IPS-NIHi7 (cell line): Measurements from ENCODE around the gene PAQR8.
A peak's percentile ranks its signal among the peaks of the same experiment; 100 is the strongest.

Experiments used
- DNase-seq: peaks from one replicate; pipeline ENCODE4 v3.0.0; 2012; ENCODE audit warnings: mixed read lengths; ENCODE audit errors: extremely low spot score

Gene PAQR8

GRCh38 chr6:52347818-52348217, 14.1 kb upstream of the PAQR8 start:
- DNase-seq = no peak

- DNase-seq = no peak
Measured at GRCh38 chr6:52351879-52352238, 10.1 kb upstream of the PAQR8 start.

DNA sequence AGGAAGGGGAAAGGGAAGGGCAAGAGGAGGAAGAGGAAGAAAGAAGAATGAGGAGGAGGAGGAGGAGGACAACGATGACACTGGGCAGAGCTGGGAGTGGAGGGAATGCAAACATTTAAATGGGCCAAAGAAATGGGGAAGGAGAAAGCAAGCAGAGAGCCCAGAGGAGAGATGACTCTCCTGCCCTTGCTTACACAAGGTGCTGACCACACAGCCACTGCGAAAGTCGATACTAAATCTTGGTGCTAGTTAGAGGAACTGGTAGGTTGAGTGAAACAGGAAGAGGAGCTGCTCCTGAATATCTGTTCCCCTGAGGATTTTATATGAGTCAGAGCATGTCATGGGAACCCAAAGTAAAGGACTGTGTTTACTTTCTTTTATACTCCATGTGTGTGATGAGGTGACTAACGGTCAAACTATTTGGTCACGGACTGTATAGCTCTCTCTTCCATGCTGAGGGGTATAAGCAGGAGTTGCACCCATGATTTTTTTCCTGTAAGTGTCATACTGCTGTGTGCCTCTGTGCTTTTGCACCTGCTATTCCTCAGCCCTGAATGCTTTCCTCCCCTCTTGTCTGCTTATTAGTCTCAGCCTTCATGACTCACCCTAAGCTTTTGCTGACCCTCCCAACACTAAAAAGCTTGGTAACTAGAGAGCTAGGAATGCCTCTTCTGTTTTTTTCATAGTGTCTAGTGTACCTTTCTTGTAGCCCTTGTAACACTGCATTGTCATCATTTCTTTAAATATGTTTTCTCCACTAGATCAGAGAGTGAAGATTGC, 9.5 kb upstream of the PAQR8 start:
- DNase-seq = peak; percentile 23

GRCh38 chr6:52356017-52356416, 5.9 kb upstream of the PAQR8 start:
- no peak for DNase-seq

DNA sequence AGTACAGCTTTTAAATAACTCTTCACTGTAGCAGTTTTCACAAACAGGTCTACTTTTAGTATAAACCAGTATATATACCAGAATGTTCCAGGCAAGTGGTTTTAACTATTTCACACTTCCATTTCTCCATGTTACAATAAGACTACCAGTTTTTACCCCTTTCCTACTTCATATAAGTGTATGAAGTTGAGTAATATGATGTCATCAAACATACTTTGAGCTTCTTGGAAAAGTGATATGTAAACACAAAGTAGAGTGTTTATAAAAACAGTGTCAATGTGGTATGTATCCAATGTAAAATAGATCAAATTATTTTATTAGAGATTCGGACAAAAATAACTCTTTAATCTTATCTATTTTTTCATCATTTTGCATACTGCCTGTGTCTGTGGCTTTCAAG, 2.5 kb upstream of the PAQR8 start:
- DNase-seq = no peak

GRCh38 chr6:52360028-52360427, 1.9 kb upstream of the PAQR8 start:
- DNase-seq = no peak

- no peak for DNase-seq
Measured at GRCh38 chr6:52360601-52361413, 1.1 kb upstream of the PAQR8 start.

GRCh38 chr6:52361414-52361944, 472 bp upstream of the PAQR8 start:
- DNase-seq = no peak

DNA sequence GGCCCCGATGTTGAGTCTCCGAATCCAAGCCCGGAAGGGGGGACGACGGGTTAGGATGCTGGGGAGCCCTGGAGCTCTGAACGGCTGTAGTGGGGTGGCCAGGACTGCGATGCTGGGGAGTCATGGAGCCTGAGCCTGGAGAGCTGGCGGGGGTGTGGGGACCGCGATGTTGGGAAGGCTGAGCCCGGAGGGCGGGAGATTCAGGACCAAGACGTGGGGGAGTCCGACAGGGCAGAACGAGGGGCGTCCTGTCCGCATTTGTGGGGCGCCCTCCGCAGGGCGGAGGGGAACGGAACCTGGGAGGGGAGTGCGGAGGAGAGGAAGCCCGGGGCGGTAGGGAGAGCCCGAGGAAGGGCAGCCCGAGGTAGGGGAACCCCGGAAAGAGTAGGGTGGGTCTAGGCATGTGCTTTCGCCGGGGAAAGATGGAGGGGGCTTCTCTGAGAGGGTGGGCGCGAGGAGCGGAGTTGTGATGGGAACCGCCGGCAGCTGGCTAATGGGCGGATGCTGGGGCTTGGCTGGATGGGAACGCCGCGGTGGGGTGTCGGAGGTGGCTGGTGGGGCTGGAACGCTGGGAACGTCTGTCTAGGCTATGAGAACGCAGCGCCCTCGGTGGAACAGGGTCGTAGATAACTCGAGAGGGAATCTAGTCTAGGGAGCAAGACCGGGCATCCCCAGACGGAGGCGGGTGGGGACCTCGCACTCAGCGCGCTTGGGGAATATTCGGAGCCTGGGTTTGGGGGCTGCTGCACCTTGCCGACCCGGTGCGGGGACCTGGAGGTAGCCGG, 684 bp downstream of the PAQR8 start:
- peak; percentile 37 for DNase-seq

DNA sequence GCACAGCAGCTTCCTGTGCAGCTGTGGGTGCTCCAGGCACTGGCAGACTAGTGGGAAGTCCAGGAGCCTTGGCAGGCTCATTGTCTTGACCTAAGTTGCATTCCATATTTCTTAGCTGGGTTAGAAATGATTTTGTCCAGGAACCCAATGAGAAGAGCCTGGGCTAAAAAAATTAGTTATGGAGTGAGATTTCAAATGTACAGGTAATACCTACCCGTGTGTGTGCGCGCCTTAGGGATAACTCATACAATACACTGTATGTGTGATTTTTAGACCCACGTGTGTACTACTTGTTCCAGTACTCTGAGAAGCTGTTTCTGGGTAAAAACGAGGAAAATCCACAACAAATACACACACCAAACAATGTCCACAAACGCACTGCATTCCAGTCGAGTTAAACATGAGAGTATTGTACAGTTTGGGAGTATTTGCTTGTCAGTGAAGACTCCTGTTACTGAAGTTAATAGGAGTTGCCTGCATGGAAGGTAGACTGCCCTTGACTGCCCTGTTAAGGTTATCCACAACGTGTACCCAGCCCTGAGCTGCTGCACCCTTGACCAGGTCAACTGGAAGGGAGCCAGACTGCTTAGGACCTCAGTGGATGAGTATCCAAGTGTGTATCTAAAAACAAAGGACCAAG, 1.4 kb downstream of the PAQR8 start:
- no peak for DNase-seq

DNA sequence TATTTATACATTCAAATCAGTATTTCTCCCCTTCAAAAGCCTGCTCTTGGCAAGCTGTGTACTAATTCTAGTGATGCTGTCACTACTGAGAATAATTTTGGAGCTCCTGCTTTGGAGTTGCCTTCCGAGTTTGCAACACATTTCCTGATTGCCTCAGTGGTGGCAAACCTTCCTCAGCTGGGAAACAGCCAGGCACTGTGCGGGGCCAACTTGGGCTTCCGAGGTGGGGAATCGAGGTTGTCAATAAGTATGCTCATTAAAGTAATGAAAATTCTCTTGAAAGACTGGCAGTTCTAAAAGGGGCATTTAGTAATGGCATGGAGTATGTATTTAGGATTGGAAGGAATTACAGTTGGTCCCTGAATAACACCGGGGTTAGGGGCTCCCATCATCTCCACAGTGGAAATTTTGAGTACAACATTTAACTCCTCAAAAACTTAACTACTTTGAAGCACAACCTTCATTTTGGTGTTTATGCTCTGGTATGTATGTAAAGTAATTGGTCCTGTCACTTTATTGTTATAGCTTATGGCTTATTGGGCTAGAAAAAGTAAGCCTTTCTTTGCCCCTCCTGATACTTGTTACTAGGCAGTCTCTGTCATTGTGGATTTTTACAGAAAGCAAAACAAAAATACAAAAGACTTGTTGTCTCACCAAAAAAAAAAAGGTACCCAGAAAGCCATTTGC, 2.7 kb downstream of the PAQR8 start:
- no peak for DNase-seq

DNA sequence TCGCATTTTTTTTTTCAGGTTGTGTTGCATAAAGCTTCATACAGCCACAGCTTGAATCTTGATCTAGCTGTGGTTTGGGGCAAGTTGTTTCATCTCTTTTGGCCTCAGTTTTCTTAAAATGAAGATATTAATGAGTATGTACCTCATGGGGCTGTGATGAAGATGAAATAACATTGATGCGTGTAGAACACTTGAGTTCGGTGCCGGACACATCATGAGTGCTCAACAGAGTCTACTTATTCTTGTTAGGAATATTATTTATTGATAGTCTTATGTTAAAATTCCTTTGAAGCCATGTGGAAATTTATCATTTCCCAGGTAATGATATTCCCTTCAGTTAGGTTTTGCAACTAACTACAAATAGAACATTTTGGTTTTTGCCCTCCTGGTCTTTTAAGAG, 3.4 kb downstream of the PAQR8 start:
- DNase-seq = no peak

GRCh38 chr6:52365866-52366540, 4.1 kb downstream of the PAQR8 start:
- no peak for DNase-seq

DNA sequence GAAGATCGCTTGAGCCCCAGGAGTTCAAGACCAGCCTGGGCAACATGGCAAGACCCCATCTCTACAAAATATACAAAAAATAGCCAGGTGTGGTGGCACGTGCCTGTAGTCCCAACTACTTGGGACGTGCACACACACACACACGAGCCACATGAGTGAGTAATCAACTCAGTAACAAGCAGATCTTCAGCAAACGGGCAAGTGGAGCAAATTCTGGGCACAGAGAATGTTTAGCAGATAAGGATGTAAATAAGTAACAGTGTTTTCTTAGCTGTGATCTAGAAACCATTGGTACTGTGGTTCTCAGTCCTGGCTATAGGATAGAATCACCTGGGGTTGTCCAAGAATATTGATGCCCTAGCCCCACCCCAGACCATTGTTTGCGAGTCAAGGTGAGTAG, 6.1 kb downstream of the PAQR8 start:
- no peak for DNase-seq

DNA sequence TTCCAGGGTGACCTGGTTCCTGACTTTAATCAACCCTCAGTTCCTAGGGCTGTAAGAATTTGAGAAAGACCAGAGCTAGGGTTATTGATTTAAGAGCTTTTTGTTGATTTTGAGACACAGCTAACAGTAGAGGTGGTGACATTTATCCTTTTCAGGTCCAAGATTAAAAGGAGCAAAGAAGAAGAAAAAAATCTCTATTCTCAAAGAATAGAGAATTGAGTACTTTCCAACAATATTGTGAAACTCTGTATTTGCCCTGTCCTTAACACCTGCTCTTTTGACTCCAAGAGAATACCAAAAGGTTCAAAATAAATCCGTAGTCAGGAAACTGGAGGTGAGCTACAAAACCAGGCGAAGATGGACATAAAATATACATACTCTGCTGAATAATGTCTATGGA, 7.3 kb downstream of the PAQR8 start:
- no peak for DNase-seq

DNA sequence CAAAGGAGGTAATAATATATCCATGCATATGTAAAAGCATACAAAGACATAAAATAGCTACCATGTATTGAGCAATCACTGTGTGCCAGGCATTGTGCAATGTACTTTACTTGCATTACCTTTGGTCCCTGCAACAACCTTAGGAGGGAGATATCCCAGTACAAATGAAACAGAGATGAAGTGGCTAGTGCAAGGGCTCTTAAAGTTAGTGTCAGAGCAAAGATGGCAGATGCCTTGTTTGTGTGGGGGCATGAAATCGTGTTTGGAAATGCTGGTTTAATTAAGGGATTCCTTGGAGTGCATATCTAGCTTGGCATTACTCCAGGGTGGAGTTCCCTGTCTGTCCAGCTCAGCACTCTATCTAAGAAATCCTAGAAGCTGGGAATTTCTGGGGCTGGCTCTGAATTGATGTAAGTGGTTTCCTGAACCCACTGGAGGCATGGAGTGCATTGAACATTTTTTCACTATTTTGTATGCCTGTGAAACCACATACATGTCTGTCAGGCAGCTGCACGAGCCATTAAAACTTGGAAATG, 9.8 kb downstream of the PAQR8 start:
- DNase-seq = no peak

GRCh38 chr6:52373151-52373690, 11.3 kb downstream of the PAQR8 start:
- DNase-seq = no peak

DNA sequence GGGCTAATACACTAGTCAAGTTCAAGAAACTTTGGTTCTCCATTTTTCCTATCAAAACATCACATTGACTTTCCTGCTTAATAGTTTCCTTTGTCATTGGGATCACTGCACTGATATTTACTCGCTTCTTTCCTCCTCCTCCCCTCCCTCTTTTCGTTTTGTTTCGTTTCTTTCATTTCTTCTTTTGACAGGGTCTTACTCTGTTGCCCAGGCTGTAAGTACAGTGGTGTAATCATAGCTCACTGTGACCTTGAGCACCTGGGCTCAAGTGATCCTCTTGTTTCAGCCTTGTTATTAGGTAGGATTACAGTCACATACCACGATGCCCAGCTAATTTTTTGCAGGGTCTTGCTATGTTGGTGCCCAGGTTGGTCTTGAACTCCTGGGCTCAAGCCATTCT, 12.3 kb downstream of the PAQR8 start:
- DNase-seq = no peak

- DNase-seq = no peak
Measured at GRCh38 chr6:52375780-52376556, 14.0 kb downstream of the PAQR8 start.
